Activated CD8-positive, alpha-beta memory T cell treated with anti-CD3 and anti-CD28 coated beads, Interleukin-2, amount 50 U/mL, for 24 hours (primary cell): ENCODE results near the gene SLC41A3.
"Not testable (repeated sequence)": the region's sequence is repeated elsewhere in the genome, so short reads cannot be mapped to it uniquely, and the experiment has no call there.

ENCODE experiments used
- DNase-seq: peaks from one replicate; pipeline ENCODE4 v3.0.0-alpha.2; 2020; ENCODE audit errors: extremely low read depth

Gene SLC41A3

DNA sequence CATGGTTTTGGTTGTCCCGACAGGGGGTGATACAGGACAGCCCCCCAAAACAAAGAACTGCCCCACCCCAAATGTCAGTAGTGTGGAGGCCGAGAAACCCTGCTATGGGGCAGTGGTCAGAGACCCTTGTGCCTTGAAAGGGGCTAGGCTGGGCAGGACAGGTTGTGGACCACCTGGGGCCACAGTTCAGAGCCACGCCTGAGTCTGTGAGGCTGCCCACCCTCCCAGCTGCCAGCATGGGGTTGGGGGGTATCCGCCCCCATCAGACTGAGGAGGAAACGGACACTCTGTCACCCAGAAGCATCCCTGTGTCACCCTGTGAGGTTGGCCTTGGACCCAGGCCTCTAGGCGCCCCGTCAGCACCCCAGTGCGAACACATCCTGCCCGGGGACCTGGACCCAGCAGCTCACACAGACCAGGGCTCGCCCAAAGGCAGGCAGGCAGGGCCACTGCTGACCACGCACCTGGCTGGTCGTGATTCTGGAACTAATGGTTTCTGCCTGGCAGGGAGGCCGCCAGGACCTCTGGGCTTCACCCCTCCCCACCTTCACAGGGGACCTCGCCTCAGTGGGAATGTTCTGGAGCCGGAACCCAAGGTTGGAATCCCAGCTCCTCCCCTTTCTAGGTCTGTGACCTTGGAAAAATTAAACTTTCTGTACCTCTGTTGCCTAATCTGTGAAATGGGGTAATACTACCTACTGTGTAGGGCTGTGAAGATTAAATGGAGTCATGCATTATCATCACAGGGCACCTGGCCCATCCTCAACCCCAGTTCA, 1.4 kb downstream of the SLC41A3 start:
- DNase-seq = no peak

DNA sequence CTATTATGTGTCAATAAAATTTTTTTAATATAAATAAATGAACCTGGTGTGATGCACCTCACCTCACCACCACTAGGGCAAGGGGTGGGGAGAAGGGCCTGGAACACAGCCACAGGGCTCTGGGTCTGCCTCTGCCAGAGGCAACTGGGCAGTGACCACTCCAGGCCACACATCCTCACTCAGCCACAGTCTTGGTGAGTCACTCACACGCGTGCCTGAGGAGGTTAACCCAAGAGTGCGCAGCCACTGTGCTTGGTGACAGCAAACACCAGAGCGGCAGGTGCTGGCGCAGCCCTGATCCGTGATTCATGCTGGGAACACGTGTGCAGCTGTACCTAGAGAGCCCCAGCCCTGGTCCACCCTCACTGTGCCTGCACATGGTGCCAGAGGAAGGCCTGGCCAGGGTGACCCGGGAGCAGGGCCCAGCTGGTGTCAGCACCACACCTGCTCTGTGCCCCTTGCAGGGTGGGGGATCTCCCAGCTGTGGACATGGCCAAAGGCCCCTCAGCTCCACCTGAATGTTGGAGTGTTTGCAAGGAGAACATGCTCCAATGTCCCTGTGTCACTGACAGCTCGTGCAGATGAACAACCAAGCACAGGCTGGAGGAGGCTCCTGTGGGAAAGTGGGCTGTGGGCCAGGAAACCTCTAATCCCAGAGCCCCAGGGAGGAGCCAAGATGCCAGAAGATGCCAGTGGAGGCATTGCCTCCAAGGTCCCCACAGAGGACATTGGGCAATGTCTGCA, 2.1 kb downstream of the SLC41A3 start:
- DNase-seq = no peak

DNA sequence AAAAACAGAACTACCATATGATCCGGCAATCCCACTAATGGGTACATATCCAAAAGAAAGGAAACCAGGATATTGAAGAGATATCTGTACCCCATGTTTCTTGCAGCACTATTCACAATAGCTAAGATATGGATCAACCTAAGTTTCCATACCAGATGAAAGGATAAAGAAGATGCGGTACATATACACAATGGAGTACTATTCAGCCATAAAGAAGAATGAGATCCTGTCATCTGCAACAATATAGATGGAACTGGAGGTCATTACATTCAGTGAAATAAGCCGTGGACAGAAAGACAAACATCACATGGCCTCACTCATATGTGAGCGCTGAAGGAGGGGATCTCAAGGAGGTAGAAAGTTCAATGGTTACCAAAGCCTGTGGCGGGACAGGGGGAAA, 3.0 kb downstream of the SLC41A3 start:
- no peak for DNase-seq

GRCh38 chr3:126078866-126079265, 5.1 kb downstream of the SLC41A3 start:
- no peak for DNase-seq

DNA sequence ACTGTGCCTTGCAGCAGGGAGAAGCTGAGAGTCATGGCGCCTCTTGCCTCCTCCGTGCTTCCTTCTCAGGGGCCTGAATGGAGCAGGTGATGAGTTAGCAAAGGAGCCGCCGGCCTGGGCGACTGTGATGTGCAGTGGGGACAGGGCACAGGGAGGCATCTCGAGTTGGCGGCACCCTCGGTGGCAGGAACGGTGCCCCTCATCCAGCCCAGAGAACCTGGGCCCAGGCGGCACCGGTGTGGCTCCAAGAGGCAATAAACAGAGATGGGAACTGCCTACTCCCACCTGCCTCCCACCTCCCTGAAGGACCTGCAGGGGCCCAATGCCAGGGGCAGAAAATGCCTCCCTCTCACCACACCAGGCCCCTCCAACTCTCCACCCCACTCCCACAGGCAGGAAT, 6.2 kb downstream of the SLC41A3 start:
- DNase-seq = no peak

DNA sequence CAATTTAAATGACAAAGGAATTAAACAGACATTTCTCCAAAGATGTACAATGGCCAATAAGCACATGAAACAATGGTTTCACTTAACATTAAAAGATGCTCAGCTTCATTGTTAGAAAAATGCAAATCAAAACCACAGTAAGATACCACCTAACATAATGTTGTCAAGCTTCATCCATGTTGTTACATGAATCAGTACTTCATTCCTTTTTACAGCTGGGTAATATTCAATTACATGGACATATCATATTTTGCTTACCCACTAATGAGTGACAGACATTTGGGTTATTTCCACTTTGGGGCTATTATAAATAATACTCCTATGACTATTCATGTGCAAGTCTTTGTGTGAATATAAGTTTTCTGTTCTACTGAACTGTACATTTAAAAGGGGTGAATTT, 7.8 kb downstream of the SLC41A3 start:
- no peak for DNase-seq

- DNase-seq = no peak
Observed at GRCh38 chr3:126070146-126070545, 13.8 kb downstream of the SLC41A3 start.

- DNase-seq = no peak
Observed at GRCh38 chr3:126067959-126068358, 16.0 kb downstream of the SLC41A3 start.

DNA sequence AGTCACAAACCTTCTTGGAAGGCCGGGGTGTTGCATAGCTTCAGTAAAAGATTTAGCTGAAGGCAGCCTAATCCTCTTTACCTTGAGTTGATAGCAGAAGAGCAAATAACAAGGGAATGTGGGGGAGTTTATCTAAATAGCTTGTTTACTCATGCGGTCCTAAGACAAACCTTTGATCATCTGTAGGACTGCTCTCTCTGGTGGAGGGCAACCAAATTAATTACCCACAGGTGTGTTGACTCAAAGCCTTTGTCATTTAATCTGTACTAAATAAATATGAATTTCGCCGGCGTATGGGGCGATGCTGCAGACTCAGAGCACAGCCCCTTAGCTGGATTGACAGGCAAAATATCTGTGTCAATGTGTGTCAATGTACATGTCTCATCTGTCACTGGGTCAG, 17.2 kb downstream of the SLC41A3 start:
- DNase-seq = not testable (repeated sequence)

GRCh38 chr3:126065876-126066275, 18.0 kb downstream of the SLC41A3 start:
- DNase-seq = no peak

GRCh38 chr3:126064627-126065258, 19.2 kb downstream of the SLC41A3 start:
- no peak for DNase-seq

DNA sequence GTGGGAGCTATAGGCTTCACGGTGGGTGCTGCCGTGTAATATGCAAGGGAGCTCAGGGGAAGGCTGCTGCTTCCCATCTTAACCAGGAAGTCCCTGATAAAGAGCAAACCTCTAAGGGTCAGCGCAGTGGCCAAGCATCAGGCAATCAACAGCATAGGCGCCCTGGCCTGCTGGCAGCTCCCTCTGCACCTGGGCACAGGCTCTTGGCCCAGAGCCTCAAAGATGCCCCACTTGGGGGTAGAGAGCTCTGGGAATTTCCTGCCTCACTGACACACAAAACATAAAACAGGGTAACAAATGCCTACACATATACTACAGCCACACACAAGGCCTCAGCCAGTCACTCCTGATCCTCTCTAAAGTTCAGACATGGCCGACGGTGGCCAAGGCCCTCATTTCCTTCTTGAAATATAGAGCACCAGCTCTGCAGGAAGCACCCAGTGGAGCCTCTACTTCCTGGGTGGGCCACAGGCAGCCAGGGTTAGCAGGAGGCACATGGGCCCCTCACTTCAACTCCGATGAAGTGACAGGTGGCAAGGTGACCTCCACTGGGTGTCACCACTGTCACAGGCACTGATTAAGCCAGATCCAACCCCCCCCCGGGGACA, 20.5 kb downstream of the SLC41A3 start:
- DNase-seq = no peak

- no peak for DNase-seq
Observed at GRCh38 chr3:126061301-126062032, 22.5 kb downstream of the SLC41A3 start.

GRCh38 chr3:126060613-126061145, 23.2 kb downstream of the SLC41A3 start:
- DNase-seq = no peak

- no peak for DNase-seq
Observed at GRCh38 chr3:126058666-126059065, 25.3 kb downstream of the SLC41A3 start.

- no peak for DNase-seq
Observed at GRCh38 chr3:126057936-126058335, 26.0 kb downstream of the SLC41A3 start.

DNA sequence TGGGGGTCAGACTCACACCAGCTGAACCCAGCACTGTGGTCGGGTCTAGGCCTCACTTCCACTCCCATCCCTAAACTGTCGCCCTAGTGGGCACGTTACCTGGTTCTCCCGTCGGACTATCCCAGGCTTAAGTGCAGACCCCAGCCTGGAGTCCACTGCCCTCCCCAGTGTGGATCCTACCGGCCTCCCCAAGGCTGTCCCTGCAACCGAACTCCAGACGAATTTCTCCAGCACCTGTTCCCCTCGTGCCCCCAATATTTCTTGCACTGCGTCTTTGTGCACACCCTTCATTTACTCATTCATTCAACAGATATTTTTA, 26.5 kb downstream of the SLC41A3 start:
- DNase-seq = no peak

DNA sequence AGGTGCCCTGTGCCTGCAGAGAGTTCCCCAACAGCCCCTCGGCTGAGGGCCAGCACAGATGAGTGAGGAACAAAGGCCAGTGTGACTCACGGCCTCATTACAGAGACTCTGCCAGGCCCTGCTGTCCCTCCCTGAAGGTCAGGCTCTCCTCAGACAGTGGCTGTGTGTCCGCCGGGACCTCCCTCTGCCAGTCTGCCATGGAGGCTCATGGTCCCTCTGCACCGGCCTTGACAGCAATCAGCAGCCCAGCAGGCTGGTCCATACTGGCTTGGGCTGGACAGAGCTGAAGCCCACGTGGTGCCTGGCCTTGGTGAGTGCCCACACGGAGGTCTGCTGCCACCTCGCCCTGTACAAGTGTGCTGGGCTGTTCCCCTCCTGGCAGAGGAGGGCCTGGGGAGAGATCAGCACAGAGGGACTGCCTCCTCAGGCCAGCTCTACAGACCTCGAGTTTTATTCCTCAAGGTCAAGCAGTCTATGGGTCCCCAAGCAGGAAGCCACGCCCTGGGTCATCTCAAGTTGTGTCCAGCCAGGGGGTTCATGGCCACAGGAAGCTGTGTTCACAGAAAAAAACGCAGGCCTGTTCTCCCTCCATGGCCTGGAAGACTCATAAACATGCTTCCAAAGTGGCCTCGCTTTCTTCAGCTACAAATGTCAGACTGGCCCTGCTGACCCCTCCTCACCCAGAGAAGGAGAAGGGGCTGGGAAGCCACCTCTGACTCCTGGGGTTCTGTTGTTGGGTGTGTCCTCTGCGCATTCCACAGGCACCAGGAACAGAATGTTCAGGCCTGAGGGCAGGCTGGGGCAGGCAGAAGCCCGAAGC, 27.0 kb downstream of the SLC41A3 start:
- no peak for DNase-seq

GRCh38 chr3:126056088-126056487, 27.8 kb downstream of the SLC41A3 start:
- no peak for DNase-seq

DNA sequence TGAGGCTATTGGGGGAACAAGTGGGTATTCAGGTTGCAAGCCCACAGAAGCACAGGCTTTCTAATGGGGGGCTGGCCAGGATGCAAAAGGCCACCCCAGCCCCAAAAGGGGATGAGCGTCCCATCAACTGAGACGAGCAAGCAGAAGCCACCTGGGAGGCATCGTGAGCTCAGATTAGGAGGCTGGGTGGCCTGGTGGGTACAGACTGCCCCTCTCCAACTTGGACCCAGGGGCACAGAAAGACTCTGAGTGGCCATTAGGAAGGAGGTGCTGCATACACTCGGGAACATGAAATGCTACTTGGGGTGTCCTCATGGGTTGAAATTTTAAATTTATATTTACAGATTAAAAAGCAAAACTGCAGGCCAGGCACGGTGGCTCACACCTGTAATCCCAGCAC, 29.1 kb downstream of the SLC41A3 start:
- DNase-seq = no peak
